H9 (cell line): ENCODE data around the gene KIR3DL1. TPM values are rescaled to one million over a fixed set of nuclear protein-coding genes. Genes with fewer than 3 reads are reported as not detected.

ENCODE experiments used
- DNase-seq: peaks from one replicate; pipeline ENCODE4 v3.0.0-alpha.2; 2017
- H2AFZ ChIP-seq: one replicate; pipeline ENCODE4 v1.6.1; 2013; ENCODE audit warnings: mild to moderate bottlenecking, low read length, control low read depth, moderate library complexity
- H2AK5ac ChIP-seq: 2 replicates; pipeline ENCODE4 v1.6.1; 2013; ENCODE audit warnings: low read length, control low read depth, mixed read lengths; ENCODE audit not compliant: insufficient read length
- H2BK120ac ChIP-seq: one replicate; pipeline ENCODE4 v1.6.1; 2013; ENCODE audit warnings: low read depth, mild to moderate bottlenecking, low read length, control low read depth, inconsistent platforms; ENCODE audit not compliant: poor library complexity, severe bottlenecking
- H2BK12ac ChIP-seq: 2 replicates; pipeline ENCODE4 v1.6.1; 2013; ENCODE audit warnings: low read length, control low read depth, mixed read lengths, low read depth; ENCODE audit not compliant: insufficient read length
- H2BK15ac ChIP-seq: 2 replicates; pipeline ENCODE4 v1.6.1; 2013; ENCODE audit warnings: low read depth, low read length, control low read depth
- H2BK20ac ChIP-seq: one replicate; pipeline ENCODE4 v1.6.1; 2013; ENCODE audit warnings: low read depth, mild to moderate bottlenecking, low read length, control low read depth, inconsistent platforms; ENCODE audit not compliant: poor library complexity, severe bottlenecking
- H2BK5ac ChIP-seq: 2 replicates; pipeline ENCODE4 v1.6.1; 2013; ENCODE audit warnings: low read length, control low read depth, mixed read lengths; ENCODE audit not compliant: insufficient read length
- H3K14ac ChIP-seq: 2 replicates; pipeline ENCODE4 v1.6.1; 2013; ENCODE audit warnings: low read length, control low read depth; ENCODE audit not compliant: insufficient read depth
- H3K18ac ChIP-seq: 2 replicates; pipeline ENCODE4 v1.6.1; 2013; ENCODE audit warnings: low read depth, mild to moderate bottlenecking, mixed read lengths, low read length, control low read depth; ENCODE audit not compliant: insufficient read length
- H3K23ac ChIP-seq: 2 replicates; pipeline ENCODE4 v1.6.1; 2013; ENCODE audit warnings: low read length, control low read depth, mixed read lengths, low read depth; ENCODE audit not compliant: insufficient read length
- H3K23me2 ChIP-seq: 2 replicates; pipeline ENCODE4 v1.6.1; 2013; ENCODE audit warnings: low read depth, mild to moderate bottlenecking, mixed read lengths, low read length, control low read depth; ENCODE audit not compliant: insufficient read length, poor library complexity, severe bottlenecking
- H3K27ac ChIP-seq: 2 replicates; pipeline ENCODE4 v1.5.1; 2013; ENCODE audit warnings: low read length, control low read depth, mixed read lengths, low read depth; ENCODE audit not compliant: insufficient read length
- H3K27me3 ChIP-seq: 2 replicates; pipeline ENCODE4 v1.6.1; 2013; ENCODE audit warnings: low read length, control low read depth, inconsistent platforms; ENCODE audit not compliant: insufficient read depth
- H3K4ac ChIP-seq: 2 replicates; pipeline ENCODE4 v1.6.1; 2013; ENCODE audit warnings: low read depth, mild to moderate bottlenecking, control low read depth, inconsistent platforms, low read length, moderate library complexity
- H3K4me1 ChIP-seq: 2 replicates; pipeline ENCODE4 v1.6.1; 2013; ENCODE audit warnings: low read length, control low read depth, inconsistent platforms; ENCODE audit not compliant: insufficient read depth
- H3K4me2 ChIP-seq: 2 replicates; pipeline ENCODE4 v1.6.1; 2013; ENCODE audit warnings: low read length, control low read depth, mixed read lengths; ENCODE audit not compliant: insufficient read length, insufficient read depth
- H3K56ac ChIP-seq: 2 replicates; pipeline ENCODE4 v1.6.1; 2013; ENCODE audit warnings: low read depth, mild to moderate bottlenecking, mixed read lengths, low read length, control low read depth; ENCODE audit not compliant: insufficient read length
- H3K79me1 ChIP-seq: 2 replicates; pipeline ENCODE4 v1.6.1; 2013; ENCODE audit warnings: low read depth, mild to moderate bottlenecking, moderate library complexity, low read length, control low read depth, inconsistent platforms; ENCODE audit not compliant: insufficient read depth, poor library complexity, severe bottlenecking
- H3K79me2 ChIP-seq: 2 replicates; pipeline ENCODE4 v1.6.1; 2013; ENCODE audit warnings: low read length, control low read depth, inconsistent platforms; ENCODE audit not compliant: insufficient read depth
- H3K9ac ChIP-seq: 2 replicates; pipeline ENCODE4 v1.6.1; 2013; ENCODE audit warnings: low read length, control low read depth, mixed read lengths; ENCODE audit not compliant: insufficient read length; ENCODE audit errors: extremely low read depth
- H3K9me3 ChIP-seq: one replicate; pipeline ENCODE4 v1.6.1; 2013; ENCODE audit warnings: low read depth, low read length, inconsistent platforms; ENCODE audit not compliant: control insufficient read depth
- H3T11ph ChIP-seq: one replicate; pipeline ENCODE4 v1.6.1; 2013; ENCODE audit warnings: mild to moderate bottlenecking, low read length, control low read depth, inconsistent platforms
- H4K20me1 ChIP-seq: one replicate; pipeline ENCODE4 v1.6.1; 2013; ENCODE audit not compliant: control insufficient read depth, insufficient read length, insufficient read depth
- H4K5ac ChIP-seq: 2 replicates; pipeline ENCODE4 v1.6.1; 2013; ENCODE audit warnings: low read depth, mild to moderate bottlenecking, mixed read lengths, low read length, control low read depth; ENCODE audit not compliant: insufficient read length
- H4K8ac ChIP-seq: replicated peaks from 2 replicates; pipeline ENCODE4 v1.6.1; 2013; ENCODE audit warnings: low read length, control low read depth, mixed read lengths, low read depth; ENCODE audit not compliant: insufficient read length
- H4K91ac ChIP-seq: 2 replicates; pipeline ENCODE4 v1.6.1; 2013; ENCODE audit warnings: low read depth, mild to moderate bottlenecking, moderate library complexity, mixed read lengths, low read length, control low read depth; ENCODE audit not compliant: insufficient read length
- H3K27ac Mint-ChIP-seq, 3 experiments: 2 replicates in 2 of 3; 3 replicates in 1 of 3; pipeline ENCODE4 v1.8.0; 2020 to 2021; ENCODE audit warnings: mixed read lengths in 3 of 3, mild to moderate bottlenecking in 1 of 3, moderate library complexity in 1 of 3
- H3K27me3 Mint-ChIP-seq: 2 replicates; pipeline ENCODE4 v1.8.0; 2021; ENCODE audit warnings: low read depth, mild to moderate bottlenecking, moderate library complexity, mixed read lengths
- H3K36me3 Mint-ChIP-seq, 3 experiments: 2 replicates in 2 of 3; 3 replicates in 1 of 3; pipeline ENCODE4 v1.8.0; 2020 to 2021; ENCODE audit warnings: low read depth in 3 of 3, mixed read lengths in 3 of 3; ENCODE audit not compliant: insufficient read depth in 1 of 3
- H3K4me1 Mint-ChIP-seq, 2 experiments: 2 replicates each; pipeline ENCODE4 v1.8.0; 2020; ENCODE audit warnings: mixed read lengths in 2 of 2
- H3K4me3 Mint-ChIP-seq, 2 experiments: 2 replicates in 1 of 2; 3 replicates in 1 of 2; pipeline ENCODE4 v1.8.0; 2020 to 2021; ENCODE audit warnings: mild to moderate bottlenecking in 2 of 2, mixed read lengths in 2 of 2, moderate library complexity in 1 of 2
- H3K9me3 Mint-ChIP-seq, 2 experiments: 2 replicates in 1 of 2; 3 replicates in 1 of 2; pipeline ENCODE4 v1.8.0; 2020; ENCODE audit warnings: mild to moderate bottlenecking in 2 of 2, mixed read lengths in 2 of 2, moderate library complexity in 1 of 2
- WGBS: extraction: QIAGEN DNeasy Blood & Tissue Kit; methylation state at CpG from one replicate; pipeline ENCODE4 v1.1.7; 2013; ENCODE audit warnings: missing lambda C conversion rate, low lambda C conversion rate, mixed read lengths; ENCODE audit not compliant: insufficient read length; ENCODE audit errors: extremely low coverage; 5-methylcytosine and 5-hydroxymethylcytosine counted together
- total RNA-seq: library from RNA; stranded (reverse); gene quantifications from 2 replicates; pipeline ENCODE4 v1.2.1, GENCODE V29; 2021
- TF ChIP-seq, protein P1 (sequence below): fragments of 200-600 bp; sonication (generic); conservative IDR thresholded peaks from 3 replicates; pipeline ENCODE4 v1.8.0; 2021; ENCODE audit warnings: antibody characterized with exemption, mild to moderate bottlenecking

Gene KIR3DL1
- total RNA-seq, 1 experiment from 2014 or later, result not detected

DNA sequence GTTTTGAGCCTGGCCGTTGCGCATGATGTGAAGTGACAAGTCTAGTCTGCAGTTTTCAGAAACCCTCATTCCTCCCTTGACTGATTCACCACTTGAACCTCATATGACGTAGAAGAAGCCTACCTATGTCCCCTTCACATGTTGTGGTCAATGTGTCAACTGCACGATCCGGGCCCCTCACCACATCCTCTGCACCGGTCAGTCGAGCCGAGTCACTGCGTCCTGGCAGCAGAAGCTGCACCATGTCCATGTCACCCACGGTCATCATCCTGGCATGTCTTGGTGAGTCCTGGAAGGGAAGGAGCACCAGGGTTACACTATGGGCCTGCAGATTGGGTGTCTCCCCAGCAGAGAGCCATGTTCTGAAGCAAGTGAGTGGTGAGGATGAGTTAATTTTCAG is 12.9 kb upstream of the KIR3DL1 start, which contains the start of gene KIR2DL4:
Gene KIR2DL4 (plus strand): TSS at position 201 of the 400 bp plus-strand sequence. CDS start 42 bp downstream, at position 243.
- Histone ChIP-seq H2BK20ac (no peak within 1 kb of the TSS), H2BK15ac (no peak within 1 kb of the TSS), H4K8ac (no peak within 1 kb of the TSS), H3K9ac (no peak within 1 kb of the TSS), H2BK5ac (no peak within 1 kb of the TSS), H3K23ac (no peak within 1 kb of the TSS), H3K56ac (no peak within 1 kb of the TSS), H2AK5ac (no peak within 1 kb of the TSS), H4K20me1 (no peaks in the 10 kb centered on the region), H3K23me2 (no peaks in the 10 kb centered on the region), H3K4ac (no peak within 1 kb of the TSS), H3K79me1 (no peaks in the 10 kb centered on the region), H3K4me2 (no peak within 1 kb of the TSS), H3K18ac (no peak within 1 kb of the TSS), H2BK120ac (no peak within 1 kb of the TSS), H3K27me3 (no peaks in the 10 kb centered on the region), H3K79me2 (no peaks in the 10 kb centered on the region), H4K5ac (no peak within 1 kb of the TSS), H2BK12ac (no peak within 1 kb of the TSS), H3K14ac (no peak within 1 kb of the TSS), H3K27ac (no peak within 1 kb of the TSS), H3K9me3 (peaks cover 84% of the 10 kb centered on the region), H4K91ac (no peak within 1 kb of the TSS), H2AFZ (no peak within 1 kb of the TSS), H3T11ph (no peak within 1 kb of the TSS), H3K4me1 (no peaks in the 10 kb centered on the region)
- no peak within 1 kb of the TSS for H3K27ac Mint-ChIP-seq
- H3K9me3 Mint-ChIP-seq, result peaks cover 68 to 72% of the 10 kb centered on the region in 2 experiments
- H3K4me1 Mint-ChIP-seq, result no peaks in the 10 kb centered on the region
- no peak for DNase-seq
- H3K4me3 Mint-ChIP-seq, result no peak within 1 kb of the TSS; a peak in 1 of 5 replicates
- TF ChIP-seq, protein P1, sequence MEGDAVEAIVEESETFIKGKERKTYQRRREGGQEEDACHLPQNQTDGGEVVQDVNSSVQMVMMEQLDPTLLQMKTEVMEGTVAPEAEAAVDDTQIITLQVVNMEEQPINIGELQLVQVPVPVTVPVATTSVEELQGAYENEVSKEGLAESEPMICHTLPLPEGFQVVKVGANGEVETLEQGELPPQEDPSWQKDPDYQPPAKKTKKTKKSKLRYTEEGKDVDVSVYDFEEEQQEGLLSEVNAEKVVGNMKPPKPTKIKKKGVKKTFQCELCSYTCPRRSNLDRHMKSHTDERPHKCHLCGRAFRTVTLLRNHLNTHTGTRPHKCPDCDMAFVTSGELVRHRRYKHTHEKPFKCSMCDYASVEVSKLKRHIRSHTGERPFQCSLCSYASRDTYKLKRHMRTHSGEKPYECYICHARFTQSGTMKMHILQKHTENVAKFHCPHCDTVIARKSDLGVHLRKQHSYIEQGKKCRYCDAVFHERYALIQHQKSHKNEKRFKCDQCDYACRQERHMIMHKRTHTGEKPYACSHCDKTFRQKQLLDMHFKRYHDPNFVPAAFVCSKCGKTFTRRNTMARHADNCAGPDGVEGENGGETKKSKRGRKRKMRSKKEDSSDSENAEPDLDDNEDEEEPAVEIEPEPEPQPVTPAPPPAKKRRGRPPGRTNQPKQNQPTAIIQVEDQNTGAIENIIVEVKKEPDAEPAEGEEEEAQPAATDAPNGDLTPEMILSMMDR, result no peak
- no CpG with 5 or more reads among the region's 10 CpGs for WGBS
- H3K36me3 Mint-ChIP-seq, result peaks cover 18 to 49% (median 20%) of the 10 kb centered on the region in 3 experiments; a peak in 6 of 7 replicates
- peaks cover 5% of the 10 kb centered on the region; the same call in 1 of the 2 replicates for H3K27me3 Mint-ChIP-seq
